ENCODE data around the gene SRGAP1.

DNA sequence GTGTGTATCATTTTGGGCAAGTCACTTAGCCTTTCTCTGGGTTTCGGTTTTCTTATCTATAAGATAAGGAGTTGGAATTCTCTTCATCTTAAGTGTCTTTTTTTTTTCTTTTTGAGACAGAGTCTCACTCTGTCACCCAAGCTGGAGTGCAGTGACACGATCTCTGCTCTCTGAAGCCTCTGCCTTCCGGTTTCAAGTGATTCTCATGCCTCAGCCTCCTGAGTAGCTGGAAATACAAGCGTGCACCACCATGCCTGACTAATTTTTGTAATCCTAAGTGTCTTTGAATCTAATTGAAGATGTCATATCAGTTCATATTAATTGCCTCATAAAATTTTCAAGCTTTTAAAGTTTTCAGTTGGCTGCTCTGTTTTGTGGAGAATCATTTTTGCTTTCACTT, 4.0 kb downstream of the SRGAP1 start:
- TF ChIP-seq, protein P1, sequence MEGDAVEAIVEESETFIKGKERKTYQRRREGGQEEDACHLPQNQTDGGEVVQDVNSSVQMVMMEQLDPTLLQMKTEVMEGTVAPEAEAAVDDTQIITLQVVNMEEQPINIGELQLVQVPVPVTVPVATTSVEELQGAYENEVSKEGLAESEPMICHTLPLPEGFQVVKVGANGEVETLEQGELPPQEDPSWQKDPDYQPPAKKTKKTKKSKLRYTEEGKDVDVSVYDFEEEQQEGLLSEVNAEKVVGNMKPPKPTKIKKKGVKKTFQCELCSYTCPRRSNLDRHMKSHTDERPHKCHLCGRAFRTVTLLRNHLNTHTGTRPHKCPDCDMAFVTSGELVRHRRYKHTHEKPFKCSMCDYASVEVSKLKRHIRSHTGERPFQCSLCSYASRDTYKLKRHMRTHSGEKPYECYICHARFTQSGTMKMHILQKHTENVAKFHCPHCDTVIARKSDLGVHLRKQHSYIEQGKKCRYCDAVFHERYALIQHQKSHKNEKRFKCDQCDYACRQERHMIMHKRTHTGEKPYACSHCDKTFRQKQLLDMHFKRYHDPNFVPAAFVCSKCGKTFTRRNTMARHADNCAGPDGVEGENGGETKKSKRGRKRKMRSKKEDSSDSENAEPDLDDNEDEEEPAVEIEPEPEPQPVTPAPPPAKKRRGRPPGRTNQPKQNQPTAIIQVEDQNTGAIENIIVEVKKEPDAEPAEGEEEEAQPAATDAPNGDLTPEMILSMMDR (optimal IDR thresholded peaks at IDR 0.05 in 1 of 3, IDR thresholded peaks at IDR 0.05 in 1 of 3, conservative IDR thresholded peaks at IDR 0.05 in 1 of 3; ENCODE audit: extremely low read depth in 1 of 3, insufficient read depth in 2 of 3, low read length in 3 of 3), result no peak
- no peak for TF ChIP-seq EZH2 (IDR thresholded peaks at IDR 0.05; ENCODE audit: low read length)
